Activated naive CD8-positive, alpha-beta T cell treated with anti-CD3 and anti-CD28 coated beads, Interleukin-2, amount 50 U/mL, for 16 hours (primary cell): ENCODE measurements around the gene CDH7.

Experiments
- DNase-seq: peaks from one replicate; pipeline ENCODE4 v3.0.0-alpha.2; 2020; ENCODE audit warnings: low read depth, low spot score

Gene CDH7

GRCh38 chr18:65907281-65907680, 156.5 kb downstream of the CDH7 start:
- no peak for DNase-seq

DNA sequence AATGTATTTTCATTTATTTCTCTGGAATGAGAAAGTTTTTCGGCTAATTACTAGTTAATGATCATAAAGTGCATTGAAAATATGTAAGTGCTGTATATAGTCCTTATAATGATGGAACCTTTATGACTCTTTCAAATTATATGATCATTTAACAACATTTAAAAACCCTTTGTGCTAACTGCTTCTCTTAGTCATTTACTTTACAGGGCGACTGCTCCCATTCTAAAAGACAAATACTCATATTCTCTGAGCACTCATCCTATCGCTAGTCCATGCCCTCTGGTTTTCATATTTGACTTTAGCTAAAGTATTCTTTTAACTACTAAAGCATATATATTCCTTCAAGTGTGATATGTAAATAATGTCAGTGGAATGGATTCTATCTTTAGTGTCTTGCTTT, 168.2 kb downstream of the CDH7 start:
- no peak for DNase-seq

DNA sequence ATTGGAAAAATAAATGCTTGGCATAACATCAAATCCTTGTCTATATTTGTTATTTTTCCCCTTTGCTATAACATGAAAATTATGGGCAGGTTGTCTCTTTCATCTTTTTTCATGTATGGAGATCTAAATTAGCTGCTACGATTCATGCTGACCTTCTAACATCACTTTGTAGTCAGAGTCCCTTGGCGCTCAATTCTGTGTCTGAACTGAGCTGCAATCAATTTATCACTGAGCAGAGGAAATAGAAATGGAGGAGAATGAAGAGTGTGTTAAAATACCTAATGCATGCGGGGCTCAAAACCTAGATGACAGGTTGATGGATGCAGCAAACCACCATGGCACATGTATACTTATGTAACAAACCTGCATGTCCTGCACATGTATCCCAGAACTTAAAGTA, 168.9 kb downstream of the CDH7 start:
- DNase-seq, result no peak

- no peak for DNase-seq
Measured at GRCh38 chr18:65922103-65922502, 171.3 kb downstream of the CDH7 start.

GRCh38 chr18:65924904-65925303, 174.1 kb downstream of the CDH7 start:
- no peak for DNase-seq

GRCh38 chr18:65934874-65935273, 184.1 kb downstream of the CDH7 start:
- DNase-seq, result no peak

DNA sequence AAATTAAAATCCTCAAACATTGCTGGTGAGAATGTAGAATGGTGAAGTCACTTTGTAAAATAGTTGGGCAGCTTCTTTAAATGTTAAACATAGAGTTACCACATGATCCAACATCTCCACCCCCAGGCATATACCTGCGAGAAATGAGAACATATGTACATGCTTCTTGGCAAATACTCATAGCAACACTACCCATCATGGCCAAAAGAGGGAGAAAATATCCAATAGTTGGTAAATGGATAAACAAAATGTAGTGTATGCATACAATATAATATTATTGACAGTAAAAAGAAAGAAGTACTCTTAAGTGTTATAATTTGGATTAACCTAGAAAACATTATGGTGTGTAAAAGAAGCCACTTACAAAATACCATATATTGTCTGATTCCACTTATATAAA, 185.9 kb downstream of the CDH7 start:
- DNase-seq, result no peak

DNA sequence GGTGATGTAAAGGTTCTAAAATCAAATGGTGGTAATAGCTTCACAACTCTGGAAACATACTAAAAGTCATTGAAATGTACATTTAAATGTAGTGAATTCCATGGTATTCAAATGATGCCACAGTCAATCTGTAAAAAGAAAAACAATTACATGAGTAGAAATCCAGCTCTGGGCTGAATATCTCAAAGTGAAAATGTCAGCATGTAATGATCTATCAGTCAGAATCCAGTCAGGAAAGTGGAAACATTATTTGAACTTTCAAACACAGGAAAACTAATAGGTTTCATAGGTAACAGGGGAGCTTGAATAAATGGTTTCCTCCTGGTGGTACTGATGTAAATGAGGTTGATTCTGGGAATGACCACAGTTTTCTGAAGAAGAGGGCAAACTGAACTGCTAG, 186.4 kb downstream of the CDH7 start:
- no peak for DNase-seq

GRCh38 chr18:65938592-65939372, 188.0 kb downstream of the CDH7 start:
- DNase-seq, result no peak
